ENCODE data around the gene TBATA. TPM values are rescaled to one million over a fixed set of nuclear protein-coding genes. Genes with fewer than 3 reads are reported as not detected.
"Not testable (repeated sequence)": the region's sequence is repeated elsewhere in the genome, so short reads cannot be mapped to it uniquely, and the experiment has no call there.

The TBATA gene
- total and polyA plus RNA-seq, 5 donors = 0.16 TPM; not detected in 4

DNA sequence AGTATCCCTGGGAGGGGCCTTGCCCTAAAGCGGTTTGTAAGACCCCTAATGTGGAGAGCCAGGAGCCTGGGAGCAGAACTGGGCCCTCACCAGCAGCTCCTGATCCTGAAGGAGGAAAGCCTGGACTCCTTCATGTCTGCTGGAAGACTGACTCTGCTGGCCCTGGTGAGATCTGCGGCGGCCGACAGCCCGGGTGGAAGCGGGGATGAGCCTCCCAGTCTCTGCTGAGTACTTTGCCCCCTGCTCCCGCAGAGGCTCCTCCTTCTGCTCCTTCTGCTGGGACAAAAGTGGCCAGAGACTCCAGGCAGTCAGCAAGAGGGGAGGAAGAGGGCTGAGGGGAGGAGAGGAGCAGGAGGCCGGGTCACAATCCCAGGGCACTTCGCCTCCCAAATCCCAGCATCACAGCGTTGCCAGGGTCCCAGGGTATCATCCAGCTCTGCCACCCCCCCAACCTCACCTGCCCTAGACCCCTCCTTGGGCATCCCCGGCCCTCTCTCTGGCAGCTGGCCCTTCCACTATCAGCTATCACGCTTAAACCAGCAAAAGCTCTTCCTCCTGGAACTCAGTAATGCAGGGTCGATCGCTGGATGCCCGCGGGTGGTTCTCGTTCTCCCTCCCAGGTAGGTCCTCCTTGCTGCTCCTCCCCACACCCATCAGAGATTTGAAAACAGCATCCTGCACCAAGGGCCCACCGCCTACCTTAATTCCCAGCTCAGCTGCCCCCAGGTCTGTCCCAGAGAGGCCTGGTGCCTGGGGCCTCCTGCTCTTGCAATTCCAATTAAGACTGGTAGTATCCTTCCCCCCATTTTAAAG lies 7.9 kb downstream of the TBATA start:
- ATAC-seq = no peak
- Histone ChIP-seq H3K9me3 (ENCODE audit: control insufficient read depth, low read length) (no peaks in the 10 kb centered on the region), H3K4me1 (ENCODE audit: control insufficient read depth, insufficient read depth, low read length) (peaks cover 1% of the 10 kb centered on the region), H3K27ac (ENCODE audit: low read length) (no peak overlapping the region), H3K27me3 (ENCODE audit: control insufficient read depth, insufficient read depth) (no peaks in the 10 kb centered on the region), H3K4me3 (ENCODE audit: low read length) (no peak overlapping the region)
- intact Hi-C loops (cut with DNase I) = no loop called here
- DNase-seq = no peak
- 92% methylated on average over 18 of the region's 18 CpGs for WGBS

DNA sequence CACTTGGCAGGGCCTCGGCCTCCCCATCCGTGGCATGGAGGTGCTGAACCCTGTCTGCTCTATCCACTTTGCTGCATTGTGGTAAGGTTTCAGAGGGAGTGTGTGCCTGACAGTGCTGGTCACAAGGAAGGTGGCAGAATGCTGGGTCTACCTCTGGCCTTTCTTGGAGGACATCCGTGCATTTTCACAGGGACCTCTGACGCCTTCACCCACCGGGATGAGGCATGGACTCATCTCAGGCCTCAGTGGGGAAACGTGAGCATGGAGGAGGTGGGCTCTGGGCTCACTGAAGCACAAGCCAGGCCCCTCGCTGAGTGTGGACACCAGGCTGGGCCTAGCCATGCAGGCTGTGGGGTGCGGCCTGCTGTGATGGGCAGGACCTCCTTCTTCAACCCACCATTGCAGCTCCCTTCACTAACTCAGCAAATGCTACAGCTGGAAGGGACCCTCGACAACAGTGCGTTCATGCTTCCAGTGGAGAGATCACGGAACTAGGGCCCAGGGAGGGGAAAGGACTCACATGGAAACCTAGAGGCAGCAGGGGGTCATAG lies 8.6 kb downstream of the TBATA start:
- no peaks in the 10 kb centered on the region for H3K27me3 ChIP-seq (ENCODE audit: control insufficient read depth, insufficient read depth)
- intact Hi-C loops (cut with DNase I) = no loop called here
- DNase-seq (no peak), ATAC-seq (no peak)
- no peak overlapping the region for H3K27ac ChIP-seq (ENCODE audit: low read length)
- 96% methylated on average over 11 of the region's 11 CpGs for WGBS
- H3K4me1 ChIP-seq (ENCODE audit: control insufficient read depth, insufficient read depth, low read length) = no peaks in the 10 kb centered on the region
- no peak overlapping the region for H3K4me3 ChIP-seq (ENCODE audit: low read length)
- H3K9me3 ChIP-seq (ENCODE audit: control insufficient read depth, low read length) = no peaks in the 10 kb centered on the region

DNA sequence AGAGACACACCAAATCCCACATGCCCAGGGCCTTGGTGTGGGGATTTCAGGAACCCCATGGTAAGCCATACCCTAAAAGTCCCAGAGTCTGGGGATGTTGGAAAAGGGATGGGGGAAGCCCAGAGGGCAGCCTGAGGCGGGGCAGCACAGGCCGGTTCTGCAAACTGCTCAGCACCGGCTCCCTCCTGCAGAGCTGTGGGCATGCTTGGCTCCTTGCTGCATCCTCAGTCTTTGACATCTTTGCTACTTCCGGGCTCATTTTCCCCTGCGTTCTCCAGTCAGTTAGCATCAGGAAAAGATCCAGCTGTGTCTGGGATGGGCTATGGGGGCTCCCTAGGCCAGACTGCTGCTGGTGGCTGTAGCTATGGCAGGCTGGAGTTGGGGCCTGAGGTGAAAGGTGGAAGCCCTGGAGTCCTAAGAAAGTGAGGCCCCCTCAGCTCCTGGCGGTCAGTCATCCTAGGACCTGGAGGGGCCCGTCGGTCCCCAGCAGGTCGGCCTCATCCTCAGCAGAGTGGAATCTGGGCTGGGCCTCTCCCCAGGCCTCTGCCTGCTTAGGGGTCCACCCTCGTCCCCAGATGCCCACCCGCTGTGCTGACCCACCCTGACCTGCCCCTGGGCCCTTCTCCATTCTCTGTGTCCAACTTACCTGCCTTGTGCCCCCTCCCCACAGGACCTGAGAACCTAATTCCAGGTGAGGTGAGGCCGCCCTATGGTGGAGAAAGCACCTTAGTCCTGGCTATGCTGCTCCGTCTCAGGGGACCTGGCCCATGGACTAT lies 9.3 kb downstream of the TBATA start:
- H3K4me3 ChIP-seq (ENCODE audit: low read length) = no peak overlapping the region
- ATAC-seq (no peak), DNase-seq (no peak)
- H3K27ac ChIP-seq (ENCODE audit: low read length) = no peak overlapping the region
- H3K27me3 ChIP-seq (ENCODE audit: control insufficient read depth, insufficient read depth) = no peaks in the 10 kb centered on the region
- no peaks in the 10 kb centered on the region for H3K4me1 ChIP-seq (ENCODE audit: control insufficient read depth, insufficient read depth, low read length)
- 87% methylated on average over 13 of the region's 13 CpGs for WGBS
- intact Hi-C loops (cut with DNase I) = no loop called here
- no peaks in the 10 kb centered on the region for H3K9me3 ChIP-seq (ENCODE audit: control insufficient read depth, low read length)

- 82% methylated on average over 14 of the region's 14 CpGs for WGBS
- Histone ChIP-seq H3K27ac (ENCODE audit: low read length) (no peak overlapping the region), H3K27me3 (ENCODE audit: control insufficient read depth, insufficient read depth) (no peaks in the 10 kb centered on the region), H3K4me3 (ENCODE audit: low read length) (no peak overlapping the region), H3K4me1 (ENCODE audit: control insufficient read depth, insufficient read depth, low read length) (no peaks in the 10 kb centered on the region), H3K9me3 (ENCODE audit: control insufficient read depth, low read length) (no peaks in the 10 kb centered on the region)
- ATAC-seq = no peak
- peak in 2 of 3 donors; percentile 39 to 41 for DNase-seq
- intact Hi-C loops (cut with DNase I) = no loop called here
Measured at GRCh38 chr10:70774810-70775678, 10.1 kb downstream of the TBATA start.

GRCh38 chr10:70773965-70774809 lies 11.0 kb downstream of the TBATA start:
- Histone ChIP-seq H3K4me3 (ENCODE audit: low read length) (no peak overlapping the region), H3K9me3 (ENCODE audit: control insufficient read depth, low read length) (no peaks in the 10 kb centered on the region), H3K27ac (ENCODE audit: low read length) (no peak overlapping the region), H3K27me3 (ENCODE audit: control insufficient read depth, insufficient read depth) (no peaks in the 10 kb centered on the region), H3K4me1 (ENCODE audit: control insufficient read depth, insufficient read depth, low read length) (no peaks in the 10 kb centered on the region)
- ATAC-seq = no peak
- peak in 2 of 3 donors; percentile 35 to 39 for DNase-seq
- intact Hi-C loops (cut with DNase I) = no loop called here
- 86% methylated on average over 14 of the region's 14 CpGs for WGBS

GRCh38 chr10:70773461-70773860 lies 11.7 kb downstream of the TBATA start:
- H3K27ac ChIP-seq (ENCODE audit: low read length) = no peak overlapping the region
- DNase-seq (peak in 1 of 3 donors; percentile 8), ATAC-seq (no peak)
- WGBS = 90% methylated on average over 9 of the region's 9 CpGs
- H3K27me3 ChIP-seq (ENCODE audit: control insufficient read depth, insufficient read depth) = no peaks in the 10 kb centered on the region
- H3K9me3 ChIP-seq (ENCODE audit: control insufficient read depth, low read length) = no peaks in the 10 kb centered on the region
- H3K4me3 ChIP-seq (ENCODE audit: low read length) = no peak overlapping the region
- no peaks in the 10 kb centered on the region for H3K4me1 ChIP-seq (ENCODE audit: control insufficient read depth, insufficient read depth, low read length)
- intact Hi-C loops (cut with DNase I) = no loop called here

GRCh38 chr10:70772627-70773026 lies 12.6 kb downstream of the TBATA start:
- Histone ChIP-seq H3K4me3 (ENCODE audit: low read length) (no peak overlapping the region), H3K4me1 (ENCODE audit: control insufficient read depth, insufficient read depth, low read length) (no peaks in the 10 kb centered on the region), H3K27ac (ENCODE audit: low read length) (no peak overlapping the region), H3K9me3 (ENCODE audit: control insufficient read depth, low read length) (no peaks in the 10 kb centered on the region), H3K27me3 (ENCODE audit: control insufficient read depth, insufficient read depth) (no peaks in the 10 kb centered on the region)
- no peak for ATAC-seq
- peak in 1 of 3 donors; percentile 17 for DNase-seq
- 87% methylated on average over 4 of the region's 4 CpGs for WGBS
- intact Hi-C loops (cut with DNase I) = no loop called here

DNA sequence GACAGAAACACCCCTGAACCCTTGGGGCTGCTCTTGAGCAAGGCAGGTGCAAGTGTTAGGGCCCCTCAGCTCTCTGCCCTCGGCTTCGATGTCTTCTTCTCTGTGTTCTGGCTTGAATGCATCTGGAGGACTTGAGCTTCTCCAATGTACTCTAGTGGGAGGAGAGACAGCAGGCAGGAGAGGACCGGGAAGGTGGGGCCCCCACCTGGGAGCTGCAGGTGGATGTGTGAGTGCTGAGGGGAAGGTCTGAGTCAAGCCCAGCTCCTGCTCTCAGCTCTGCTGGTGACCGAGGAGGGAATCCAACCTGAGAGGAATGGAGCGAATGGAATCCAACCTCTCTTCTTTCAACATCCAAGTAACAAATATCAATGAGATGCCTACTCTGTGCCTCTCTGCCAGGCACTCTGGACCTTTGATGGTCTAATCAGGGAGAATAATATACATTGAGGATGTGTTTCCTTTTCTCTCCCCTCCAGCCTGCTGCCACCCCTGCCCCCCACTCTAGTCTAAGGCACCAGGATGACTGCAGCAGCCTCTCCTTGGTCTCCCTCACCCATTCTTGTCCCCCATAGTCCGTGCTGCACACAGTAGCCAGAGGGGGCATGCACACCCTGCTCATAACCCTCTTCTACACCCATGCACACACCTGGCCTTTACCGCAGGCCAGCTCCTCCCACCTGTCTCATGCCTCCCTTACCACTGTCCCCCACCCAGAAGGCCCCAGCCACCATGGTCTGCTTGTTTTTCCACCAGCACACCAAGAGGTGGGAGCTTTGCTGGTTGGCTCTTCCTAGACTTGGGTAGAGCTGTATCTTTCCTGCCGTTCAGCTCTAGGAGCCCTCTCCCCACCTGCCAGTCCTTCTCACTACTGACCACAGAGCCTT lies 13.6 kb downstream of the TBATA start:
- Histone ChIP-seq H3K27ac (ENCODE audit: low read length) (no peak overlapping the region), H3K4me1 (ENCODE audit: control insufficient read depth, insufficient read depth, low read length) (no peaks in the 10 kb centered on the region), H3K9me3 (ENCODE audit: control insufficient read depth, low read length) (no peaks in the 10 kb centered on the region), H3K4me3 (ENCODE audit: low read length) (no peak overlapping the region), H3K27me3 (ENCODE audit: control insufficient read depth, insufficient read depth) (no peaks in the 10 kb centered on the region)
- DNase-seq (peak in 1 of 3 donors; percentile 8), ATAC-seq (no peak)
- intact Hi-C loops (cut with DNase I) = no loop called here
- 91% methylated on average over 8 of the region's 8 CpGs for WGBS

GRCh38 chr10:70770516-70770915 lies 14.7 kb downstream of the TBATA start:
- WGBS = 95% methylated on average over 7 of the region's 7 CpGs

More at GRCh38 chr10:70770516-70770915, 14.7 kb downstream of the TBATA start:
- DNase-seq = peak in 1 of 3 donors; percentile 27
- H3K4me3 ChIP-seq (ENCODE audit: low read length); H3K4me1 ChIP-seq (ENCODE audit: control insufficient read depth, insufficient read depth, low read length); H3K9me3 ChIP-seq (ENCODE audit: control insufficient read depth, low read length); intact Hi-C loops (cut with DNase I); ATAC-seq; H3K27me3 ChIP-seq (ENCODE audit: control insufficient read depth, insufficient read depth); H3K27ac ChIP-seq (ENCODE audit: low read length): not testable (repeated sequence)
